Esophagus muscularis mucosa (tissue), 4 donors: ENCODE measurements around the gene CARMIL3. TPM values are rescaled to one million over a fixed set of nuclear protein-coding genes. Genes with fewer than 3 reads are reported as not detected.
A peak's percentile ranks its signal among the peaks of the same experiment; 100 is the strongest.

Experiments used
- DNase-seq: peaks from one replicate; pipeline ENCODE4 v3.0.0-alpha.2; 2017; ENCODE audit errors: extremely low spot score
- H3K27ac ChIP-seq, 4 donors: fragments of 200-600 bp; sonication (generic); replicated peaks in 1 of 4; 1 replicate in 3 of 4; 2 replicates in 1 of 4; pipeline ENCODE4 v1.5.1; 2016 to 2019; ENCODE audit warnings: mild to moderate bottlenecking in 1 of 4
- H3K27me3 ChIP-seq, 4 donors: fragments of 200-600 bp; sonication (generic); one replicate each; pipeline versions ENCODE4 v1.5.1 to v1.6.0; 2016 to 2019
- H3K36me3 ChIP-seq, 4 donors: fragments of 200-600 bp; sonication (generic); one replicate each; pipeline ENCODE4 v1.5.1; 2016 to 2019
- H3K4me1 ChIP-seq, 4 donors: fragments of 200-600 bp; sonication (generic); one replicate each; pipeline ENCODE4 v1.5.1; 2016 to 2019
- H3K4me3 ChIP-seq, 4 donors: fragments of 200-600 bp; sonication (generic); 1 replicate in 2 of 4; 2 replicates in 2 of 4; pipeline ENCODE4 v1.5.1; 2016 to 2019; ENCODE audit warnings: mild to moderate bottlenecking in 4 of 4, moderate library complexity in 1 of 4
- H3K9me3 ChIP-seq, 4 donors: fragments of 200-600 bp; sonication (generic); 1 replicate in 3 of 4; 2 replicates in 1 of 4; pipeline ENCODE4 v1.5.1; 2016 to 2019
- CTCF ChIP-seq, 3 experiments: fragments of 200-600 bp in 2 of 3; fragments of 450-650 bp in 1 of 3; sonication (generic) in 2 of 3; IDR thresholded peaks; one replicate each; pipeline ENCODE4 v1.5.1; 2017 to 2019; ENCODE audit warnings: antibody characterized with exemption in 3 of 3, mild to moderate bottlenecking in 2 of 3, moderate library complexity in 1 of 3
- EP300 ChIP-seq: sonication (generic); formaldehyde crosslinking; IDR thresholded peaks from one replicate; pipeline ENCODE4 v1.6.1; 2017; ENCODE audit warnings: antibody characterized with exemption
- POLR2A ChIP-seq: fragments of 450-650 bp; IDR thresholded peaks from one replicate; pipeline ENCODE4 v1.6.1; 2017; ENCODE audit warnings: antibody characterized with exemption, moderate library complexity, mild to moderate bottlenecking, low read depth
- POLR2AphosphoS5 ChIP-seq, 2 donors: sonication (generic); formaldehyde crosslinking; IDR thresholded peaks; one replicate each; pipeline ENCODE4 v1.6.1; 2017; ENCODE audit warnings: antibody characterized with exemption in 2 of 2
- WGBS: methylation state at CpG from one replicate; pipeline ENCODE4 v1.1.5; 2018; 5-methylcytosine and 5-hydroxymethylcytosine counted together
- intact Hi-C: fragments of 100-400 bp; cut with DNase I; formaldehyde crosslinking; loops from one replicate; pipeline ENCODE4 v1.15.1; 2023
- total RNA-seq, 4 donors: library from RNA; depleted of rRNA; stranded (reverse); fragments of >200 nt; gene quantifications; one replicate each; pipeline versions ENCODE4 v1.1.0 to v1.2.1, GENCODE V29; 2016

Gene CARMIL3
- total RNA-seq, 4 donors from 2014 or later, result 0.17 to 0.29 TPM; not detected in 2

GRCh38 chr14:24093901-24094840 is 42.4 kb downstream of the CARMIL3 start, which contains the start of gene PCK2:
TSS of gene PCK2 (plus strand) at chr14:24094311. CDS start at chr14:24094406, 95 bp downstream.
- Histone ChIP-seq H3K4me3 (peak within 1 kb of the TSS; percentile 92 to 98 (median 93)), H3K4me1 (peaks cover 20 to 29% (median 25%) of the 10 kb centered on the region in 4 donors), H3K27me3 (no peaks in the 10 kb centered on the region), H3K36me3 (peaks cover 5 to 13% (median 10%) of the 10 kb centered on the region in 4 donors), H3K27ac (peak within 1 kb of the TSS; percentile 94 to 96 (median 95)), H3K9me3 (no peaks in the 10 kb centered on the region)
- 1% methylated on average over 25 of the region's 68 CpGs for WGBS
- no peak for TF ChIP-seq EP300
- TF ChIP-seq POLR2AphosphoS5 (IDR thresholded peaks at IDR 0.05), result peak; percentile 7 to 75
- TF ChIP-seq CTCF (IDR thresholded peaks at IDR 0.05), result peak in 1 of 3 experiments; percentile 28
- TF ChIP-seq POLR2A, result peak; percentile 37
- peak; percentile 98 for DNase-seq
- intact Hi-C loops, result no loop called here

- TF ChIP-seq POLR2A (no peak), POLR2AphosphoS5 (IDR thresholded peaks at IDR 0.05) (no peak), EP300 (no peak), CTCF (IDR thresholded peaks at IDR 0.05) (no peak)
- 15% methylated on average over 14 of the region's 14 CpGs for WGBS
- Histone ChIP-seq H3K27ac (peak overlapping the region; percentile 94 to 96 (median 95)), H3K36me3 (peaks cover 5 to 20% (median 16%) of the 10 kb centered on the region in 4 donors), H3K9me3 (no peaks in the 10 kb centered on the region), H3K4me3 (peak overlapping the region; percentile 92 to 98 (median 93)), H3K27me3 (no peaks in the 10 kb centered on the region), H3K4me1 (peaks cover 20 to 29% (median 25%) of the 10 kb centered on the region in 4 donors)
- intact Hi-C loops, result no loop called here
- DNase-seq, result no peak
These were observed 43.0 kb downstream of the CARMIL3 start for GRCh38 chr14:24094841-24095270.

GRCh38 chr14:24095271-24096068 is 43.7 kb downstream of the CARMIL3 start:
- Histone ChIP-seq H3K36me3 (peaks cover 5 to 26% (median 18%) of the 10 kb centered on the region in 4 donors), H3K27ac (peak overlapping the region; percentile 94 to 96 (median 95)), H3K9me3 (no peaks in the 10 kb centered on the region), H3K27me3 (no peaks in the 10 kb centered on the region), H3K4me3 (peak overlapping the region; percentile 92 to 98 (median 93)), H3K4me1 (peaks cover 20 to 29% (median 25%) of the 10 kb centered on the region in 4 donors)
- TF ChIP-seq POLR2AphosphoS5 (IDR thresholded peaks at IDR 0.05) (peak in 1 of 2 donors; percentile 64), POLR2A (no peak)
- intact Hi-C loops, result no loop called here
- WGBS, result 62% methylated on average over 10 of the region's 12 CpGs
- no peak for DNase-seq

- intact Hi-C loops, result no loop called here
- H3K9me3 ChIP-seq, result no peaks in the 10 kb centered on the region
- peaks cover 20 to 29% (median 25%) of the 10 kb centered on the region in 4 donors for H3K4me1 ChIP-seq
These were observed 44.9 kb downstream of the CARMIL3 start for GRCh38 chr14:24096545-24097181.

More at GRCh38 chr14:24096545-24097181, 44.9 kb downstream of the CARMIL3 start:
- no peak for TF ChIP-seq POLR2AphosphoS5 (IDR thresholded peaks at IDR 0.05)
- TF ChIP-seq EP300, result no peak
- TF ChIP-seq POLR2A, result no peak
- DNase-seq, result no peak
- Histone ChIP-seq H3K27ac (no peak overlapping the region), H3K4me3 (no peak overlapping the region), H3K36me3 (peaks cover 5 to 31% (median 18%) of the 10 kb centered on the region in 4 donors), H3K27me3 (no peaks in the 10 kb centered on the region)
- 92% methylated on average over 7 of the region's 8 CpGs for WGBS
